ENCODE measurements around the gene KRTAP10-6. TPM values are rescaled to one million over a fixed set of nuclear protein-coding genes. Genes with fewer than 3 reads are reported as not detected.
A peak's percentile ranks its signal among the peaks of the same experiment; 100 is the strongest.
"Not testable (repeated sequence)": the region's sequence is repeated elsewhere in the genome, so short reads cannot be mapped to it uniquely, and the experiment has no call there.

KRTAP10-6 gene
- total RNA-seq, 6 donors from 2014 or later = not detected

DNA sequence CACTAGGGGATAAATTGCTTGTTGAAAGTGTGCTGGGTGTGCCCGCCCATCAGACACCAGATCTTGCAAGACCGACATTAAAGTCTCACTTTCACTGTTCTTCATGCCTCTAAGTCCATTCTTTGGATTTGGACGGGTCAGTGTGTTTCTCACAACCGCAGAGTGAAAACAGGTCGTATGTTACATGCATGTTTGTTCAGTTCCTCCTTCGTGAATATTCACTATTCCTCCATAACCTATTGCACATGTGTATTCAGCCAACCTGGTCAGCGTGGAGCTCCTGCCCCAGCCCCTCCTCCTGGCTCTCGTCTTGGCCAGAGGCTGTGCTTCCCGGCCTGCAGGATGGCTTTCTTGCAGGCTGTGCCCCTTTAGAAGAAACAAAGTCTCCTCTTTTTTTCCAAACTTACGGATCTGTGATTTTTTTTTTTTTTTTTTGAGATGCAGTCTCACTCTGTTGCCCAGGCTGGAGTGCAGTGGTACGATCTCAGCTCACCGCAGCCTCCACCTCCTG, 2.2 kb upstream of the KRTAP10-6 start:
- Histone ChIP-seq H3K4me1 (no peaks in the 10 kb centered on the region), H3K9me3 (no peaks in the 10 kb centered on the region), H3K27ac (no peak overlapping the region), H3K36me3 (no peaks in the 10 kb centered on the region), H3K4me3 (no peak overlapping the region), H3K27me3 (peaks cover 0 to 5% (median 0%) of the 10 kb centered on the region in 4 donors)
- ATAC-seq (ENCODE audit: low FRiP score in 2 of 2) (no peak), DNase-seq (no peak)
- no peak for TF ChIP-seq POLR2A (IDR thresholded peaks at IDR 0.05)
- WGBS, 2 donors = 81 to 88% methylated on average over 12 of the region's 12 CpGs

DNA sequence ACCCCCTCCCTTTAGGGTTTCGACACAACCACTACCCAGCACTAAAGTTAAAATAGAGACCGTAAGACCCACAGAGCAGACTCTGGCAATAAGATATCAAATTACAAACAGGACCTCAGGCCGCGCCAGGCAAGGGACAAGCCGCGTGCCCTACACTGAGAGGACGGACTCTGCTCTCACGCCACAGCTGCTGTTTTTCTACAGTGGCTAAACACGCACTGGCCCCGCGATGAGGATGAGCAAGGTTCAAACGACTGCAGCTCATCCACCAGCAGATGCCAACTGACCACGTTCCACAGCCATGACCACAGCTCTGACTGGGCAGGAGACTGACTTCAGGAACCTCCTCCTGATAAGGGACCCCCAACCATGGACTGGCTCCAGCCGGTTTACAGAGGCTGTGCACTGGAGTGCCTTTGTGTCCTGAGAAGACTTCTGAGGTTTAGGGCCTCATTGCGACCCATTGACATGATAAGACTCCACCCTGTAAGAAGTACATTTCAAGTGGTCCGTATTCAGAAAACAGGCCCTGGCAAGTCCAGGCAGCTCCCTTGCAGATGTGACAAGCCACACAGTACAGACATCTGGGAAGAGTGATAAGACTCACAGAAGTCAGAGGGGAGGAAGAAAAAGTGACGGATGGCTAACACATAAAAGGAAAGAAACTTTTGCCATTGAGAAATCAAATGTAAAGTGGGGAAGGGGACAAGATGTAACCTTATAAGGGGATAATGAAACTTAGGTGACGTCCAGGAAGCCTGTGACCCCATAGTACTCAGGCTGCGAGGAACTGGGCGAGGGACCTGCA, 1.5 kb upstream of the KRTAP10-6 start:
- WGBS, 2 donors = 53 to 69% methylated on average over 7 to 20 of the region's 20 CpGs
- ATAC-seq (ENCODE audit: low FRiP score in 2 of 2) = no peak
- no peaks in the 10 kb centered on the region for H3K9me3 ChIP-seq
- no peak for DNase-seq
- H3K27me3 ChIP-seq = peaks cover 0 to 5% (median 0%) of the 10 kb centered on the region in 4 donors
- H3K36me3 ChIP-seq = no peaks in the 10 kb centered on the region
- H3K27ac ChIP-seq = no peak overlapping the region
- no peak overlapping the region for H3K4me3 ChIP-seq
- no peak for TF ChIP-seq POLR2AphosphoS5 (IDR thresholded peaks at IDR 0.05)
- TF ChIP-seq, protein P1, sequence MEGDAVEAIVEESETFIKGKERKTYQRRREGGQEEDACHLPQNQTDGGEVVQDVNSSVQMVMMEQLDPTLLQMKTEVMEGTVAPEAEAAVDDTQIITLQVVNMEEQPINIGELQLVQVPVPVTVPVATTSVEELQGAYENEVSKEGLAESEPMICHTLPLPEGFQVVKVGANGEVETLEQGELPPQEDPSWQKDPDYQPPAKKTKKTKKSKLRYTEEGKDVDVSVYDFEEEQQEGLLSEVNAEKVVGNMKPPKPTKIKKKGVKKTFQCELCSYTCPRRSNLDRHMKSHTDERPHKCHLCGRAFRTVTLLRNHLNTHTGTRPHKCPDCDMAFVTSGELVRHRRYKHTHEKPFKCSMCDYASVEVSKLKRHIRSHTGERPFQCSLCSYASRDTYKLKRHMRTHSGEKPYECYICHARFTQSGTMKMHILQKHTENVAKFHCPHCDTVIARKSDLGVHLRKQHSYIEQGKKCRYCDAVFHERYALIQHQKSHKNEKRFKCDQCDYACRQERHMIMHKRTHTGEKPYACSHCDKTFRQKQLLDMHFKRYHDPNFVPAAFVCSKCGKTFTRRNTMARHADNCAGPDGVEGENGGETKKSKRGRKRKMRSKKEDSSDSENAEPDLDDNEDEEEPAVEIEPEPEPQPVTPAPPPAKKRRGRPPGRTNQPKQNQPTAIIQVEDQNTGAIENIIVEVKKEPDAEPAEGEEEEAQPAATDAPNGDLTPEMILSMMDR (IDR thresholded peaks at IDR 0.05) = no peak
- no peak for TF ChIP-seq EP300 (IDR thresholded peaks at IDR 0.05)
- TF ChIP-seq POLR2A (IDR thresholded peaks at IDR 0.05) = no peak
- no peaks in the 10 kb centered on the region for H3K4me1 ChIP-seq

DNA sequence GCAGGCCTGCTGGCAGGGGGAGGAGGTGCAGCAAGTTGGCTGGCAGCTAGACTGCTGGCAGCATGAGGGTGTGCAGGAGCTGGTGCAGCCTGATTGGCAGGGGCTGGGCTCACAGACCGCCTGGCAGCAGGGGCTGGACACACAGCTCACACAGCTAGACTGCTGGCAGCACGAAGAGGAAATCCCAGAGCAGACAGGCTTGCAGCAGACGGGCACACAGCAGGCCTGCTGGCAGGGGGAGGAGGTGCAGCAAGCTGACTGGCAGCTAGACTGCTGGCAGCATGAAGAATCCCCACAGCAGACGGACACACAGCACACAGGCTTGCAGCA, 539 bp downstream of the KRTAP10-6 start:
- not testable (repeated sequence) for H3K36me3 ChIP-seq; H3K4me3 ChIP-seq; ATAC-seq (ENCODE audit: low FRiP score in 2 of 2); H3K27me3 ChIP-seq; H3K27ac ChIP-seq; H3K9me3 ChIP-seq; DNase-seq; H3K4me1 ChIP-seq
- WGBS, 2 donors = 78% methylated on average over 2 of the region's 4 CpGs; no CpG with 5 or more reads in 1 of the 2 donors

DNA sequence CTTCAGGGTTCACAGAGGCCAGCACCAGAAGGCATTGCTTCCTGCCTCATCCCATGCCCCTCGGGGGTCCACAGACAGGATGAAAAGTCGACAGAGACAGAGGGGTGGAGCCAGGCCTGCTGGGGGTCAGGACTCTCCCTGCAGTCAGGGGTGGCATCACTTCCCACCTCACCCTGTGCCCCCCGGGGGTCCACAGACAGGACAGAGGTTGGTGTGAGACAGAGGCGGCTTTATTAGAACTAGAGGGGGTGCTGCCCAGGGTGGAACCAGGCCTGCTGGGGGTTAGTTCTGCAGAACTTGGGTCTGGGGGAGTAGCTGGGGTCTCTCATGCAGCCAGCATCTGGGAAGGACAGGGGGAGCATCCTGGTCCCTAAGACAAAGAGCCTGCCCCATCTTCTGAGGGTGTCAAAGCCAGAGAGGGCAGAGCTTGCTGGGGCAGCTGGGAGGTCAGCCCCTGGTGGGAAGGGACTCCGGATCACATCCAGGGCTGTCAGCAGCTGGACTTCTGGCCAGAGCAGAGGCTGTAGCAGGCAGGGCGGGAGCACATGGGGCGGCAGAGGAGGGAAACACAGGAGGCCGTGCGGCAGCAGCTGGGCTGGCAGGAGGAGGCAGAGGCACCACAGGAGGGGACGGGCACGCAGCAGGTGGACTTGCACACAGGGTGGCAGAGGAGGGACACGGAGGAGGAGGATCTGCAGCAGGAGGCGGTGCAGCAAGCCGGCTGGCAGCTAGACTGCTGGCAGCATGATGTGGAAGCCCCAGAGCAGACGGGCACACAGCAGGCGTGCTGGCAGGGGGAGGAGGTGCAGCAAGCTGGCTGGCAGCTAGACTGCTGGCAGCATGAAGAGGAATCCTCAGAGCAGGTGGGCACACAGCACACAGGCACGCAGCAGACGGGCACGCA, 1.2 kb downstream of the KRTAP10-6 start:
- DNase-seq (peak in 1 of 2 donors; percentile 77), ATAC-seq (ENCODE audit: low FRiP score in 2 of 2) (peak in 1 of 2 donors; percentile 10)
- H3K4me1 ChIP-seq, H3K27ac ChIP-seq, H3K36me3 ChIP-seq, H3K4me3 ChIP-seq, H3K27me3 ChIP-seq, H3K9me3 ChIP-seq: not testable (repeated sequence)
- WGBS, 2 donors = 61 to 82% methylated on average over 15 to 16 of the region's 19 CpGs

DNA sequence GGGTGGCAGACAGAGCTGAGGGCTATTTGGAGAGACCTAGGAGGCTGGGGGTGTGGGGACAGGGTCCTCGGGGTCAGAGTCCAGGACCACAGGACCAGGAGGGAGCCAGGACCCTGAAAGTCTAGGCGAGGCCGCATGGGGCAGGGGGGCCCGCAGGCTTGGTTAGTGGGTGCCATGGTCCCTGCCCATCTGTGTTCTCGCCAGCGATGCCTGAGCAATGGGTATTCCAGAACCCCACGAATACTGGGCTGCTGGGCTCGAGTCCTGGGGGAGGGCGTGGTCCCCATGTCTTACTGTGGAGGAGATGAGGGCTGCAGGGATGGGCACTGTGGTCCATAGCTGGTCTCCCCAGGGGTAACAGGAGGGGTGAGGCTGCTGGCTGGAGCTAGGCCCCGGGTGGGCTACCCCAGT, 2.0 kb downstream of the KRTAP10-6 start:
- Histone ChIP-seq H3K27ac (no peak overlapping the region), H3K4me1 (no peaks in the 10 kb centered on the region), H3K36me3 (no peaks in the 10 kb centered on the region), H3K9me3 (no peaks in the 10 kb centered on the region), H3K4me3 (no peak overlapping the region), H3K27me3 (peaks cover 0 to 5% (median 0%) of the 10 kb centered on the region in 4 donors)
- TF ChIP-seq POLR2AphosphoS5 (IDR thresholded peaks at IDR 0.05) (no peak), EP300 (IDR thresholded peaks at IDR 0.05) (no peak), POLR2A (IDR thresholded peaks at IDR 0.05) (no peak)
- TF ChIP-seq, protein P1 (IDR thresholded peaks at IDR 0.05) = no peak
- DNase-seq (no peak), ATAC-seq (ENCODE audit: low FRiP score in 2 of 2) (peak in 1 of 2 donors; percentile 67)
- WGBS, 2 donors = 85 to 100% methylated on average over 1 to 10 of the region's 10 CpGs

DNA sequence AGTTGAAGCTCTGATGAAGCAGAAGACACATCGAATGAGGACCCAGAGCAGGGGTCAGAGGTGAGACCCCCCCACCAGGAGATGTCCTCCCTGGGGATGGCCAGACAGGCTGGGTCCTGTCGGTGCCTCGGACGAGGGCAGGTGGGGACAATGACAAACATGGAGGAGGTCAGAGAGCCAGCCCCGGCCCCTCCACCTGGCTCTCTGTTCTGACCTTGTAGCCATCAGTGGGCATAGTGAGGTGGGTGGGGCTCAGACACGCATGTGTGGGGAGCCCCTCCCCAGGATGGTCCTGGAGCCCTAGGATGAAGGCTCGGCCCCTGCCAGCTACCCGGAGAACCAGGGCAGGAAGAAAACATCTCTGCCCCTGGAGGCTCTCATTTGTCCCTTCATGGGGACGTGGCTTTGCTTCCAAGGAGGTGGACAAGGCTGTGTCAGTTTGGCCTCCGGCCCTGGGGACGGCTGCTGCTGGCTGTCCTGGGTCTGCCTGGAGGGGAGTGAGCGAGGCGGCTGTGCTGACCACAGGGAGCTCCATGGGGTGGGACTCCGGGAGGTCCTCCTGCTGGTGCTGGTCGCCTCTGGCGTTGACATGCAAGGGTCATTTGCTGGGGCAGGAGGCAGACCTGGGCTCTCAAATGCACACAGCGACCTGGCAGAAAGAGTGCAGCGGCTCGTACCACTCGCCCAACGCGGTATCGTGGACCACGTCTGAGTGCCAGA, 2.6 kb downstream of the KRTAP10-6 start:
- WGBS, 2 donors = 83 to 85% methylated on average over 11 to 21 of the region's 24 CpGs
- TF ChIP-seq, protein P1 (IDR thresholded peaks at IDR 0.05) = no peak
- TF ChIP-seq POLR2A (IDR thresholded peaks at IDR 0.05) = no peak
- TF ChIP-seq POLR2AphosphoS5 (IDR thresholded peaks at IDR 0.05) = no peak
- no peak for TF ChIP-seq EP300 (IDR thresholded peaks at IDR 0.05)
- ATAC-seq (ENCODE audit: low FRiP score in 2 of 2) (no peak), DNase-seq (no peak)
- Histone ChIP-seq H3K27me3 (peaks cover 0 to 5% (median 0%) of the 10 kb centered on the region in 4 donors), H3K36me3 (no peaks in the 10 kb centered on the region), H3K27ac (no peak overlapping the region), H3K4me3 (no peak overlapping the region), H3K9me3 (no peaks in the 10 kb centered on the region), H3K4me1 (no peaks in the 10 kb centered on the region)
